ENCODE data around the gene TXNDC11. TPM values are rescaled to one million over a fixed set of nuclear protein-coding genes. Genes with fewer than 3 reads are reported as not detected.

TXNDC11 gene
- total RNA-seq, 6 experiments from 2014 or later: 43.2 to 63.3 (median 54.0) TPM

- Histone ChIP-seq H3K27me3 (no peaks in the 10 kb centered on the region), H3K9me3 (no peaks in the 10 kb centered on the region), H3K36me3 (peaks cover 0 to 13% (median 0%) of the 10 kb centered on the region in 4 donors), H3K4me1 (peaks cover 0 to 63% (median 23%) of the 10 kb centered on the region in 4 donors), H3K4me3 (peak overlapping the region; percentile 86 to 87 (median 86)), H3K27ac (peak overlapping the region; percentile 29 to 99 (median 98))
- TF ChIP-seq POLR2A (IDR thresholded peaks at IDR 0.05) (no peak), CTCF (IDR thresholded peaks at IDR 0.05) (no peak)
- ATAC-seq (no peak), DNase-seq (no peak)
- intact Hi-C loops (cut with DNase I): no loop called here
- WGBS (ENCODE audit: insufficient coverage, low coverage, low lambda C conversion rate, missing lambda C conversion rate): 14% methylated on average over 3 of the region's 3 CpGs
Observed at GRCh38 chr16:11740567-11740966, 2.1 kb downstream of the TXNDC11 start.

- H3K4me3 ChIP-seq: no peak overlapping the region
- peaks cover 0 to 70% (median 29%) of the 10 kb centered on the region in 4 donors for H3K4me1 ChIP-seq
- H3K27me3 ChIP-seq: no peaks in the 10 kb centered on the region
- no peak for TF ChIP-seq CTCF (IDR thresholded peaks at IDR 0.05)
- no peak for TF ChIP-seq POLR2A (IDR thresholded peaks at IDR 0.05)
- no peaks in the 10 kb centered on the region for H3K9me3 ChIP-seq
- intact Hi-C loops (cut with DNase I): loop anchor here in 1 of 2 donors (10.0 kb wide), 1 partner anchor 56 kb away; the partner anchor contains the start of gene ZC3H7A
- WGBS (ENCODE audit: insufficient coverage, low coverage, low lambda C conversion rate, missing lambda C conversion rate): 64% methylated on average over 15 of the region's 15 CpGs
- ATAC-seq: no peak
- no peak for DNase-seq
- peak overlapping the region in 1 of 3 donors; percentile 12 for H3K27ac ChIP-seq
- peaks cover 0 to 17% (median 0%) of the 10 kb centered on the region in 4 donors for H3K36me3 ChIP-seq
Observed at GRCh38 chr16:11738742-11739544, 3.7 kb downstream of the TXNDC11 start.

- intact Hi-C loops (cut with DNase I): loop anchor here in 1 of 2 donors (10.0 kb wide), 1 partner anchor 57 kb away; the partner anchor contains the start of gene ZC3H7A
- no peak for ATAC-seq
- Histone ChIP-seq H3K9me3 (no peaks in the 10 kb centered on the region), H3K27ac (no peak overlapping the region), H3K4me3 (no peak overlapping the region), H3K27me3 (no peaks in the 10 kb centered on the region), H3K4me1 (peaks cover 0 to 77% (median 32%) of the 10 kb centered on the region in 4 donors), H3K36me3 (peaks cover 0 to 29% (median 0%) of the 10 kb centered on the region in 4 donors)
- WGBS (ENCODE audit: insufficient coverage, low coverage, low lambda C conversion rate, missing lambda C conversion rate): 67% methylated on average over 4 of the region's 8 CpGs
- no peak for DNase-seq
- TF ChIP-seq CTCF (IDR thresholded peaks at IDR 0.05) (no peak), POLR2A (IDR thresholded peaks at IDR 0.05) (no peak)
Observed at GRCh38 chr16:11737713-11738112, 4.9 kb downstream of the TXNDC11 start.

- Histone ChIP-seq H3K36me3 (peaks cover 0 to 37% (median 3%) of the 10 kb centered on the region in 4 donors), H3K9me3 (no peaks in the 10 kb centered on the region), H3K27ac (peak overlapping the region in 1 of 3 donors; percentile 81), H3K27me3 (no peaks in the 10 kb centered on the region), H3K4me1 (peaks cover 0 to 85% (median 33%) of the 10 kb centered on the region in 4 donors), H3K4me3 (no peak overlapping the region)
- intact Hi-C loops (cut with DNase I): loop anchor here in 1 of 2 donors (10.0 kb wide), 1 partner anchor 58 kb away; the partner anchor contains the start of gene ZC3H7A
- DNase-seq: no peak
- ATAC-seq: no peak
- TF ChIP-seq CTCF (IDR thresholded peaks at IDR 0.05) (no peak), POLR2A (IDR thresholded peaks at IDR 0.05) (no peak)
- 72% methylated on average over 6 of the region's 6 CpGs for WGBS (ENCODE audit: insufficient coverage, low coverage, low lambda C conversion rate, missing lambda C conversion rate)
Observed at GRCh38 chr16:11736903-11737302, 5.8 kb downstream of the TXNDC11 start.
